PC-9 (cell line): ENCODE results near the gene KAT7. TPM values are rescaled to one million over a fixed set of nuclear protein-coding genes. Genes with fewer than 3 reads are reported as not detected.

Experiments used
- BruUV-seq: library from RNA; stranded (reverse); fragments of 400-500 nt; replicated peaks from 2 replicates; lab custom pipeline; 2021; lab: Mats Ljungman, UMichigan
- CTCF ChIA-PET: fragments of 300-600 bp; sonication (Branson Sonifier 250); formaldehyde crosslinking; loops from one replicate; lab custom pipeline; 2022; ENCODE audit warnings: antibody characterized with exemption; lab: Charles Lee
- POLR2A ChIA-PET: fragments of 300-600 bp; sonication (Branson Sonifier 250); formaldehyde crosslinking; loops from one replicate; lab custom pipeline; 2022; ENCODE audit warnings: antibody characterized with exemption; ENCODE audit not compliant: unreplicated experiment; lab: Charles Lee
- DNase-seq, 2 experiments: peaks; one replicate each; pipeline versions ENCODE4 v3.0.0 to v3.0.0-alpha.2; 2015 to 2022; ENCODE audit warnings: mixed read lengths in 1 of 2
- H2AFZ ChIP-seq: fragments of 200-600 bp; sonication (generic); 2 replicates; pipeline ENCODE4 v1.8.1; 2017; ENCODE audit warnings: antibody characterized with exemption
- H3F3A ChIP-seq: fragments of 200-600 bp; sonication (generic); 2 replicates; pipeline ENCODE4 v1.8.1; 2017; ENCODE audit warnings: antibody characterized with exemption, mild to moderate bottlenecking, low read depth; ENCODE audit not compliant: insufficient read depth
- H3K27ac ChIP-seq: fragments of 200-600 bp; sonication (generic); 2 replicates; pipeline ENCODE4 v1.6.1; 2016; ENCODE audit warnings: mixed run types
- H3K27me3 ChIP-seq: fragments of 200-600 bp; sonication (generic); 2 replicates; pipeline ENCODE4 v1.6.1; 2016; ENCODE audit warnings: low read depth, mixed run types; ENCODE audit not compliant: insufficient read depth
- H3K36me3 ChIP-seq: fragments of 200-600 bp; sonication (generic); 2 replicates; pipeline ENCODE4 v1.6.1; 2016; ENCODE audit warnings: low read depth, mixed run types
- H3K4me1 ChIP-seq: fragments of 200-600 bp; sonication (generic); replicated peaks from 2 replicates; pipeline ENCODE4 v1.6.1; 2016; ENCODE audit warnings: mixed run types; ENCODE audit not compliant: insufficient read depth
- H3K4me2 ChIP-seq: fragments of 200-600 bp; sonication (generic); 2 replicates; pipeline ENCODE4 v1.6.1; 2017; ENCODE audit warnings: mixed run types
- H3K4me3 ChIP-seq: fragments of 200-600 bp; sonication (generic); 2 replicates; pipeline ENCODE4 v1.6.1; 2016; ENCODE audit warnings: mixed run types
- H3K79me2 ChIP-seq: fragments of 200-600 bp; sonication (generic); 2 replicates; pipeline ENCODE4 v1.6.1; 2017; ENCODE audit warnings: low read depth, mixed run types
- H3K9me2 ChIP-seq: fragments of 200-600 bp; sonication (generic); 2 replicates; pipeline ENCODE4 v1.8.1; 2017; ENCODE audit warnings: mild to moderate bottlenecking; ENCODE audit not compliant: insufficient read depth
- H3K9me3 ChIP-seq: fragments of 200-600 bp; sonication (generic); 2 replicates; pipeline ENCODE4 v1.8.1; 2016; ENCODE audit warnings: low read depth; ENCODE audit not compliant: insufficient read depth
- H4K20me1 ChIP-seq: fragments of 200-600 bp; sonication (generic); 2 replicates; pipeline ENCODE4 v1.8.1; 2017; ENCODE audit not compliant: insufficient read depth
- EZH2 ChIP-seq: fragments of 200-600 bp; sonication (generic); IDR thresholded peaks from 2 replicates; pipeline ENCODE4 v1.8.0; 2017; ENCODE audit warnings: antibody characterized with exemption, low read depth
- intact Hi-C: fragments of 100-400 bp; cut with micrococcal nuclease; formaldehyde crosslinking; loops from one replicate; pipeline ENCODE4 v1.10.0; 2022; ENCODE audit not compliant: unreplicated experiment
- total RNA-seq: library from RNA; stranded (reverse); gene quantifications from 2 replicates; pipeline ENCODE4 v1.2.3, GENCODE V29; 2021
- TF ChIP-seq, protein P1 (sequence below): fragments of 200-600 bp; sonication (generic); conservative IDR thresholded peaks from 2 replicates; pipeline ENCODE4 v1.6.1; 2017; ENCODE audit warnings: mixed run types, antibody characterized with exemption, mild to moderate bottlenecking, moderate library complexity

The KAT7 gene
- total RNA-seq, 1 experiment from 2014 or later, result 57.0 TPM

GRCh38 chr17:49759203-49759602 is 29.3 kb upstream of the KAT7 start:
- intact Hi-C loops, result no loop called here
- Histone ChIP-seq H2AFZ (no peak overlapping the region), H3F3A (0 out of 2 replicates have a peak, but pooled peaks cover 8% of the 10 kb centered on the region), H3K79me2 (no peaks in the 10 kb centered on the region), H3K27me3 (no peaks in the 10 kb centered on the region), H3K4me1 (no peaks in the 10 kb centered on the region), H3K4me3 (no peak overlapping the region), H3K27ac (no peak overlapping the region), H4K20me1 (no peaks in the 10 kb centered on the region), H3K9me2 (no peaks in the 10 kb centered on the region), H3K36me3 (no peaks in the 10 kb centered on the region), H3K4me2 (no peak overlapping the region), H3K9me3 (no peaks in the 10 kb centered on the region)
- DNase-seq, result no peak
- CTCF ChIA-PET, result no interaction called here
- POLR2A ChIA-PET, result no interaction called here
- no TSS peak for BruUV-seq
- TF ChIP-seq, protein P1, sequence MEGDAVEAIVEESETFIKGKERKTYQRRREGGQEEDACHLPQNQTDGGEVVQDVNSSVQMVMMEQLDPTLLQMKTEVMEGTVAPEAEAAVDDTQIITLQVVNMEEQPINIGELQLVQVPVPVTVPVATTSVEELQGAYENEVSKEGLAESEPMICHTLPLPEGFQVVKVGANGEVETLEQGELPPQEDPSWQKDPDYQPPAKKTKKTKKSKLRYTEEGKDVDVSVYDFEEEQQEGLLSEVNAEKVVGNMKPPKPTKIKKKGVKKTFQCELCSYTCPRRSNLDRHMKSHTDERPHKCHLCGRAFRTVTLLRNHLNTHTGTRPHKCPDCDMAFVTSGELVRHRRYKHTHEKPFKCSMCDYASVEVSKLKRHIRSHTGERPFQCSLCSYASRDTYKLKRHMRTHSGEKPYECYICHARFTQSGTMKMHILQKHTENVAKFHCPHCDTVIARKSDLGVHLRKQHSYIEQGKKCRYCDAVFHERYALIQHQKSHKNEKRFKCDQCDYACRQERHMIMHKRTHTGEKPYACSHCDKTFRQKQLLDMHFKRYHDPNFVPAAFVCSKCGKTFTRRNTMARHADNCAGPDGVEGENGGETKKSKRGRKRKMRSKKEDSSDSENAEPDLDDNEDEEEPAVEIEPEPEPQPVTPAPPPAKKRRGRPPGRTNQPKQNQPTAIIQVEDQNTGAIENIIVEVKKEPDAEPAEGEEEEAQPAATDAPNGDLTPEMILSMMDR, result no peak

- no peak overlapping the region for H3K4me2 ChIP-seq
- no TSS peak for BruUV-seq
- 0 out of 2 replicates have a peak, but pooled peaks cover 8% of the 10 kb centered on the region for H3F3A ChIP-seq
- H3K9me3 ChIP-seq, result no peaks in the 10 kb centered on the region
- intact Hi-C loops, result no loop called here
- H3K9me2 ChIP-seq, result no peaks in the 10 kb centered on the region
- H3K4me3 ChIP-seq, result no peak overlapping the region
- no peaks in the 10 kb centered on the region for H3K79me2 ChIP-seq
- no peaks in the 10 kb centered on the region for H3K27me3 ChIP-seq
- DNase-seq, result no peak
- TF ChIP-seq EZH2, result no peak
- TF ChIP-seq, protein P1, result no peak
- no peak overlapping the region for H3K27ac ChIP-seq
- ChIA-PET CTCF (no interaction called here), POLR2A (no interaction called here)
- H3K4me1 ChIP-seq, result peaks cover 4% of the 10 kb centered on the region; the same call in 1 of the 2 replicates
- no peak overlapping the region for H2AFZ ChIP-seq
- no peaks in the 10 kb centered on the region for H4K20me1 ChIP-seq
- H3K36me3 ChIP-seq, result no peaks in the 10 kb centered on the region
These were observed 28.2 kb upstream of the KAT7 start for GRCh38 chr17:49760296-49760695.

DNA sequence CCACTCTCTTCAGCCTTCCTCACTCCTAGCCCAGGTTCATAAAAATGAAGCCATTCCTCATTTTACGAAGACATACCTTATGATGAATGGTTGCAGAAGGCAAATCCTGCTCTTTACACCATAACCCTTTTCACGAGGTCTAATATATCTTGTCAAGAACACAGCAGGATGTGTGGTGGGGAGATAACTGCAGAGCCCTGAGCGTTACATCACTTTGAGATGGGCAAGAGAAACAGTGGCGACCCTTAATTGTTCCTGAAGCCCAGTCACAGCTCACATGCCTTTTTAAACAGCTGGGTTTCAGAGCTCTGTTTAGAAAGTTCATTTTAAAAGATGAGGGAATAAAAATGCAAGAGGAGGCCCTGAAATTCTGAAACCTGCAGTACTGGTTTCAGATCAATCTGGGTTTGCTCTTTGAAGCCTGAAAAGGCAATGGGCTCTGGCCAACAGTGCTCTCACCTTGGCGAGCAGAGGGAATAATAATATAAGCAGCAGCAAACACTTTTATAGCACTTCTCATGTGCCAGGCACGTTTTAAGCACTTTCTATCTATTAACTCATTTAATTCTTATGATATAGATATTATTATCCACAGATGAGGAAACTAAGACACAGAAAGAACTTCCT is 27.4 kb upstream of the KAT7 start:
- H3K27ac ChIP-seq, result no peak overlapping the region
- POLR2A ChIA-PET, result no interaction called here
- H3K27me3 ChIP-seq, result no peaks in the 10 kb centered on the region
- no peaks in the 10 kb centered on the region for H3K9me2 ChIP-seq
- no peaks in the 10 kb centered on the region for H4K20me1 ChIP-seq
- no peak for DNase-seq
- no peaks in the 10 kb centered on the region for H3K79me2 ChIP-seq
- H3K4me1 ChIP-seq, result peaks cover 4% of the 10 kb centered on the region; the same call in 1 of the 2 replicates
- TF ChIP-seq, protein P1, result no peak
- TF ChIP-seq EZH2, result no peak
- H3K4me2 ChIP-seq, result no peak overlapping the region
- no peak overlapping the region for H3K4me3 ChIP-seq
- H3F3A ChIP-seq, result 0 out of 2 replicates have a peak, but pooled peaks cover 8% of the 10 kb centered on the region
- H2AFZ ChIP-seq, result no peak overlapping the region
- H3K9me3 ChIP-seq, result no peaks in the 10 kb centered on the region
- CTCF ChIA-PET, result no interaction called here
- intact Hi-C loops, result no loop called here
- BruUV-seq, result no TSS peak
- no peaks in the 10 kb centered on the region for H3K36me3 ChIP-seq
